Endothelial cell of umbilical vein (primary cell): ENCODE measurements around the gene NKX1-2. TPM values are rescaled to one million over a fixed set of nuclear protein-coding genes. Genes with fewer than 3 reads are reported as not detected.

ENCODE experiments used
- BruUV-seq: library from RNA; stranded (reverse); fragments of 400-500 nt; replicated peaks from 2 replicates; lab custom pipeline; 2021; lab: Mats Ljungman, UMichigan
- CTCF ChIA-PET: fragments of 300-600, 350-600 bp; sonication (Branson Sonifier 250); formaldehyde crosslinking; loops from one replicate; lab custom pipeline; 2021; ENCODE audit warnings: antibody characterized with exemption, inconsistent platforms; lab: Charles Lee
- POLR2A ChIA-PET: fragments of 300-600, 350-600 bp; sonication (Branson Sonifier 250); formaldehyde crosslinking; loops from one replicate; lab custom pipeline; 2021; ENCODE audit warnings: antibody characterized with exemption, inconsistent platforms; lab: Charles Lee
- DNase-seq: peaks from one replicate; pipeline ENCODE4 v3.0.0-alpha.2; 2011; ENCODE audit warnings: low read depth, low spot score
- FAIRE-seq: peaks from 2 replicates; lab custom pipeline; 2011; peaks lifted over from hg19 to GRCh38; lab: Jason Lieb, UNC
- H2AFZ ChIP-seq: 2 replicates; pipeline ENCODE4 v1.6.0; 2012; ENCODE audit warnings: low read depth, low read length, control low read depth, inconsistent platforms
- H3K27ac ChIP-seq: 2 replicates; pipeline ENCODE4 v1.5.1; 2011; ENCODE audit warnings: low read depth, mild to moderate bottlenecking, control low read depth, low read length, moderate library complexity; ENCODE audit not compliant: insufficient read depth
- H3K27me3 ChIP-seq, 2 experiments: 2 replicates each; pipeline versions ENCODE4 v1.6.0 to v1.6.1; 2011; ENCODE audit warnings: low read length in 2 of 2, mixed read lengths in 1 of 2; ENCODE audit not compliant: control insufficient read depth in 2 of 2, insufficient read depth in 2 of 2
- H3K36me3 ChIP-seq, 2 experiments: 2 replicates in 1 of 2; 3 replicates in 1 of 2; pipeline ENCODE4 v1.5.1; 2011; ENCODE audit warnings: low read length in 2 of 2, mild to moderate bottlenecking in 1 of 2, moderate library complexity in 1 of 2; ENCODE audit not compliant: control insufficient read depth in 2 of 2, insufficient read depth in 2 of 2; ENCODE audit errors: extremely low read depth in 1 of 2
- H3K4me1 ChIP-seq: 3 replicates; pipeline ENCODE4 v1.5.1; 2011; ENCODE audit warnings: mild to moderate bottlenecking, low read length; ENCODE audit not compliant: control insufficient read depth, insufficient read depth; ENCODE audit errors: extremely low read depth
- H3K4me2 ChIP-seq: 2 replicates; pipeline ENCODE4 v1.6.1; 2011; ENCODE audit warnings: low read length, control low read depth, mixed read lengths; ENCODE audit not compliant: insufficient read depth
- H3K4me3 ChIP-seq, 3 experiments: fragments of 200-600 bp in 1 of 3; sonication (generic), shearing (Covaris generic) in 1 of 3; replicated peaks in 1 of 3; 2 replicates each; pipeline ENCODE4 v1.5.1; 2011 to 2016; ENCODE audit warnings: control low read depth in 3 of 3, low read length in 3 of 3, mild to moderate bottlenecking in 2 of 3, inconsistent platforms in 1 of 3, low read depth in 1 of 3, moderate library complexity in 1 of 3; ENCODE audit not compliant: insufficient read depth in 1 of 3
- H3K79me2 ChIP-seq: 2 replicates; pipeline ENCODE4 v1.6.0; 2012; ENCODE audit warnings: low read length, inconsistent platforms; ENCODE audit not compliant: control insufficient read depth, insufficient read depth
- H3K9ac ChIP-seq: replicated peaks from 2 replicates; pipeline ENCODE3; 2011; ENCODE audit warnings: low read length, control low read depth; ENCODE audit not compliant: insufficient read depth; ENCODE audit errors: extremely low read depth
- H3K9me1 ChIP-seq: replicated peaks from 3 replicates; pipeline ENCODE4 v1.6.0; 2011; ENCODE audit warnings: mild to moderate bottlenecking, low read length; ENCODE audit not compliant: control insufficient read depth, insufficient read depth; ENCODE audit errors: extremely low read depth
- H3K9me3 ChIP-seq: replicated peaks from 2 replicates; pipeline ENCODE4 v1.5.1; 2012; ENCODE audit warnings: low read length, inconsistent platforms; ENCODE audit not compliant: control insufficient read depth, insufficient read depth
- H4K20me1 ChIP-seq: replicated peaks from 2 replicates; pipeline ENCODE3; 2011; ENCODE audit warnings: mild to moderate bottlenecking, low read length; ENCODE audit not compliant: control insufficient read depth, insufficient read depth; ENCODE audit errors: extremely low read depth
- EZH2 ChIP-seq: IDR thresholded peaks from 2 replicates; pipeline ENCODE4 v1.6.1; 2012; ENCODE audit warnings: borderline replicate concordance, low read depth, mild to moderate bottlenecking, moderate library complexity, low read length, inconsistent platforms; ENCODE audit not compliant: severe bottlenecking
- FOS ChIP-seq: IDR thresholded peaks from 2 replicates; pipeline ENCODE4 v1.6.1; 2011; ENCODE audit warnings: mild to moderate bottlenecking, low read length, moderate library complexity, borderline replicate concordance; ENCODE audit not compliant: insufficient read depth
- GATA2 ChIP-seq: IDR thresholded peaks from 2 replicates; pipeline ENCODE4 v1.7.0; 2011; ENCODE audit warnings: low read depth, mild to moderate bottlenecking, moderate library complexity, mixed read lengths, low read length; ENCODE audit not compliant: insufficient read length, insufficient read depth
- JUN ChIP-seq: IDR thresholded peaks from 2 replicates; pipeline ENCODE4 v1.6.1; 2011; ENCODE audit warnings: borderline replicate concordance, low read depth; ENCODE audit not compliant: insufficient read length, insufficient read depth
- MYC ChIP-seq: IDR thresholded peaks from one replicate; pipeline ENCODE4 v1.6.1; 2011; ENCODE audit warnings: mild to moderate bottlenecking, low read depth, low read length
- POLR2A ChIP-seq: IDR thresholded peaks from 2 replicates; pipeline ENCODE4 v1.6.1; 2012; ENCODE audit warnings: low read depth, mild to moderate bottlenecking, control low read depth, low read length
- POLR2AphosphoS5 ChIP-seq: IDR thresholded peaks from 2 replicates; pipeline ENCODE4 v1.6.1; 2012; ENCODE audit warnings: low read depth, mild to moderate bottlenecking, control low read depth, low read length, moderate library complexity; ENCODE audit not compliant: insufficient read depth
- dilution Hi-C: fragments of 300-500 bp; cut with MboI; formaldehyde crosslinking; loops from one replicate; pipeline ENCODE4 v1.15.0; 2019; ENCODE audit warnings: low sequenced_read_pairs; ENCODE audit not compliant: extremely low pct_ligation_motif_present
- intact Hi-C: fragments of 100-400 bp; cut with micrococcal nuclease; formaldehyde crosslinking; loops from one replicate; pipeline ENCODE4 v1.10.0; 2022
- polyA plus RNA-seq, 4 experiments: library from polyadenylated mRNA; depleted of rRNA in 3 of 4; stranded (reverse) in 3 of 4; unstranded in 1 of 4; fragments of >200 nt; gene quantifications; 2 replicates each; pipeline versions ENCODE4 v1.2.1 to v1.2.3, GENCODE V29; 2011 to 2012; ENCODE audit warnings: missing spikeins in 1 of 4
- total RNA-seq: library from RNA; stranded (reverse); gene quantifications from 2 replicates; pipeline ENCODE4 v1.2.3, GENCODE V29; 2021
- TF ChIP-seq, protein P1 (sequence below): IDR thresholded peaks from 2 replicates; pipeline ENCODE4 v1.6.1; 2011; ENCODE audit not compliant: insufficient read depth, insufficient read length
- TF ChIP-seq, protein P2 (sequence below), 2 donors: IDR thresholded peaks; 1 replicate in 1 of 2; 2 replicates in 1 of 2; pipeline ENCODE4 v1.5.1; 2011; ENCODE audit warnings: low read length in 2 of 2, mild to moderate bottlenecking in 2 of 2, moderate library complexity in 2 of 2, control low read depth in 1 of 2, inconsistent platforms in 1 of 2, low read depth in 1 of 2; ENCODE audit not compliant: insufficient read depth in 1 of 2; ENCODE audit errors: extremely low read depth in 1 of 2

The NKX1-2 gene
- total and polyA plus RNA-seq, 2 donors (not counting 3 experiments of a cell fraction or from before 2014, with no cell fraction given): not detected

DNA sequence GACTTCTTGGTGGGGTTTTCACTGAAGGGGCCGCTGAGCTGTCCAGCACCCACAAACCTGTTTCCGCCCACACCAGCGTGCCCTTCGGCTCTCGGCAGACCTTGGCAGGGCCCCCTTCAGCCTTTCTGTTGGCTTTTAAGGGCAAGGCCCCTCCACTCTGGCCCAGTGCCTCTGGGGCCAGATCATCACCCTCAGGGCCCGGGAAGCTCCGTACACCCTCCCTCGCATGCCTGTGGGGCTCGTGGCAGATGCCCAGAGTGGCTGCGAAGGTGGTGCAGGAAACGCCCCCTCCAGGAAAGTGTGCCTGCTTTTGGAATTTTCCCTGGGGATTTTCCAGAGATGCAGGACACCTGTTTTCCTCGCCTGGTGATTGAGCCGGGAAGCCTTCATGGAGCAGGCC lies 18.8 kb upstream of the NKX1-2 start:
- no peaks in the 10 kb centered on the region for H4K20me1 ChIP-seq
- POLR2A ChIA-PET: no interaction called here
- H3K9me1 ChIP-seq: no peaks in the 10 kb centered on the region
- no peak overlapping the region for H3K4me2 ChIP-seq
- no peaks in the 10 kb centered on the region for H3K36me3 ChIP-seq
- no peaks in the 10 kb centered on the region for H3K79me2 ChIP-seq
- H3K4me1 ChIP-seq: no peaks in the 10 kb centered on the region
- TF ChIP-seq FOS: no peak
- TF ChIP-seq, protein P1, sequence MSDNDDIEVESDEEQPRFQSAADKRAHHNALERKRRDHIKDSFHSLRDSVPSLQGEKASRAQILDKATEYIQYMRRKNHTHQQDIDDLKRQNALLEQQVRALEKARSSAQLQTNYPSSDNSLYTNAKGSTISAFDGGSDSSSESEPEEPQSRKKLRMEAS: no peak
- H3K9me3 ChIP-seq: no peaks in the 10 kb centered on the region
- intact Hi-C loops (no loop called here), dilution Hi-C loops (no loop called here)
- H3K9ac ChIP-seq: no peak overlapping the region
- no TSS peak for BruUV-seq
- FAIRE-seq: no peak
- DNase-seq: no peak
- no peak overlapping the region for H3K4me3 ChIP-seq
- CTCF ChIA-PET: no interaction called here
- no peak overlapping the region for H2AFZ ChIP-seq
- H3K27ac ChIP-seq: no peak overlapping the region
- no peaks in the 10 kb centered on the region for H3K27me3 ChIP-seq

DNA sequence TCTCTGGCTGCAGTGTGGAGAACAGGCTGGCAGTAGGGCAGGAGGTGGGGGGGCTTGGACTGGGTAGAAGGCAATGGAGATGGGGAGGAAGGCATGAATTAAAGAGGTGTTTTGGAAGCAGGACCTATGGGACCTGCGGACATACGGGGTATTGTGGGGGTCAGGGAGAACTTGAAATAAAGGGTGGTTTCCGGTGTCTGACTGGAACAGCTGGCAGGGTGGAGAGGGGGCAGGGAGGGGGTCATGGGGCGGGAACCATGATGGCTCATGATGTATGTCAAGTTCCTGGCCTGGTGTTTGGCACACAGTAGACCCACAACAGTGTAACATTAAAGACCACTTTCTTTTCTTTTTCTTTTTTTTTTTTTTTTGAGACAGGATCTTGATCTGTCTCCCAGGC lies 17.3 kb upstream of the NKX1-2 start:
- no TSS peak for BruUV-seq
- dilution Hi-C loops: no loop called here

More for the DNA sequence above, 17.3 kb upstream of the NKX1-2 start:
- no peak for FAIRE-seq
- H3K9ac ChIP-seq: no peak overlapping the region
- no peaks in the 10 kb centered on the region for H3K9me1 ChIP-seq
- no peak for DNase-seq
- no peaks in the 10 kb centered on the region for H3K9me3 ChIP-seq
- H2AFZ ChIP-seq: no peak overlapping the region
- ChIA-PET POLR2A (interaction anchor here (0.6 kb wide), 1 partner anchor 449 kb away, joined by 5 read pairs; no protein-coding TSS in a partner anchor), CTCF (interaction anchor here (1.2 kb wide), 1 partner anchor 274 kb away, joined by 3 read pairs; no protein-coding TSS in a partner anchor)
- no peak overlapping the region for H3K4me3 ChIP-seq
- intact Hi-C loops: no loop called here
- H3K27ac ChIP-seq: no peak overlapping the region
- H3K36me3 ChIP-seq: no peaks in the 10 kb centered on the region
- H3K27me3 ChIP-seq: no peaks in the 10 kb centered on the region
- H3K4me1 ChIP-seq: no peaks in the 10 kb centered on the region
- TF ChIP-seq FOS (no peak), POLR2AphosphoS5 (no peak), POLR2A (no peak), EZH2 (no peak), JUN (no peak), GATA2 (no peak), MYC (no peak)
- TF ChIP-seq, protein P1: no peak
- TF ChIP-seq, protein P2, sequence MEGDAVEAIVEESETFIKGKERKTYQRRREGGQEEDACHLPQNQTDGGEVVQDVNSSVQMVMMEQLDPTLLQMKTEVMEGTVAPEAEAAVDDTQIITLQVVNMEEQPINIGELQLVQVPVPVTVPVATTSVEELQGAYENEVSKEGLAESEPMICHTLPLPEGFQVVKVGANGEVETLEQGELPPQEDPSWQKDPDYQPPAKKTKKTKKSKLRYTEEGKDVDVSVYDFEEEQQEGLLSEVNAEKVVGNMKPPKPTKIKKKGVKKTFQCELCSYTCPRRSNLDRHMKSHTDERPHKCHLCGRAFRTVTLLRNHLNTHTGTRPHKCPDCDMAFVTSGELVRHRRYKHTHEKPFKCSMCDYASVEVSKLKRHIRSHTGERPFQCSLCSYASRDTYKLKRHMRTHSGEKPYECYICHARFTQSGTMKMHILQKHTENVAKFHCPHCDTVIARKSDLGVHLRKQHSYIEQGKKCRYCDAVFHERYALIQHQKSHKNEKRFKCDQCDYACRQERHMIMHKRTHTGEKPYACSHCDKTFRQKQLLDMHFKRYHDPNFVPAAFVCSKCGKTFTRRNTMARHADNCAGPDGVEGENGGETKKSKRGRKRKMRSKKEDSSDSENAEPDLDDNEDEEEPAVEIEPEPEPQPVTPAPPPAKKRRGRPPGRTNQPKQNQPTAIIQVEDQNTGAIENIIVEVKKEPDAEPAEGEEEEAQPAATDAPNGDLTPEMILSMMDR (IDR thresholded peaks at IDR 0.05; ENCODE audit: extremely low read depth in 1 of 2, insufficient read depth in 1 of 2, low read depth in 1 of 2, low read length in 2 of 2): no peak
- H3K4me2 ChIP-seq: no peak overlapping the region
- H3K79me2 ChIP-seq: no peaks in the 10 kb centered on the region
- no peaks in the 10 kb centered on the region for H4K20me1 ChIP-seq
